ENCODE results near the gene ADAMTS12. TPM values are rescaled to one million over a fixed set of nuclear protein-coding genes. Genes with fewer than 3 reads are reported as not detected.
A peak's percentile ranks its signal among the peaks of the same experiment; 100 is the strongest.

The ADAMTS12 gene
- total and polyA plus RNA-seq, 9 of the 15 experiments (the other 6 are each of a cell fraction or from before 2014, with no cell fraction given) = 0.11 TPM; not detected in 8

DNA sequence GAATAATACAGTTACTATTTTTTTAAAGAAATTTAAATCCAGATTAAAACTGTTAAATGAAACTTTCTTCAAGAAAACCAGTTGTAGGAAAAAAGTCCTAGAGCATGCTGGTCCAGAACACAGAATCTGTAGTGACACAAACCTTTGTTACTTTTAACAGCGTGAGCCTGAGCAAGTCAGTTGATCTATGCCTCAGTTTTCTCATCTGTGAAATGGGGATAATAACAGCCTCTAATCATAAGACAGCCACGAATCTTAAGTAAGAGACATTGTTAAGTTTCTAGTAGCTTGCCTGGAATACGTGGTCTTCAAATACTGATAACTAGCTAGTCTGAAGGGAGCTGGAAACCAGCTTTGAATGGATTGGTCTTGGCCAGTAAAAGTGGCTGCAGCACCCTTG lies 158.6 kb downstream of the ADAMTS12 start:
- in situ Hi-C loops (cut with MboI) = no loop called here
- BruUV-seq (replicated peaks) = no TSS peak
- FAIRE-seq = no peak
- no peaks in the 10 kb centered on the region for H3K27me3 ChIP-seq (ENCODE audit: control insufficient read depth in 2 of 2, insufficient read depth in 2 of 2, low read length in 2 of 2)
- no peak overlapping the region for H3K27ac ChIP-seq (ENCODE audit: extremely low read depth, low read depth, low read length)
- no peak for DNase-seq (ENCODE audit: extremely low read depth in 1 of 4, low spot score in 3 of 4)
- TF ChIP-seq XRCC5 (IDR thresholded peaks at IDR 0.05; ENCODE audit: low read depth, low read length) (no peak), RBM25 (IDR thresholded peaks at IDR 0.05; ENCODE audit: low read depth, low read length, severe bottlenecking) (peak; percentile 87)
- ChIA-PET CTCF (ENCODE audit: low intra/inter-chr PET ratio) (no interaction called here), POLR2A (no interaction called here)
- H3K9me3 ChIP-seq (replicated peaks; ENCODE audit: control insufficient read depth, insufficient read depth, low read depth, low read length) = no peaks in the 10 kb centered on the region
- no peak overlapping the region for H3K4me2 ChIP-seq (ENCODE audit: insufficient read depth, low read length)
- H2AFZ ChIP-seq (ENCODE audit: low read depth, low read length) = no peak overlapping the region
- 0% methylated on average over 3 of the region's 3 CpGs for WGBS (ENCODE audit: insufficient coverage, low coverage, missing lambda C conversion rate)
- H3K36me3 ChIP-seq (ENCODE audit: control insufficient read depth, insufficient read depth, low read length) = no peaks in the 10 kb centered on the region
- no peaks in the 10 kb centered on the region for H4K20me1 ChIP-seq (replicated peaks; ENCODE audit: control insufficient read depth, insufficient read depth, low read length)
- no peaks in the 10 kb centered on the region for H3K4me1 ChIP-seq (replicated peaks in 1 of 2; ENCODE audit: control insufficient read depth in 2 of 2, insufficient read depth in 2 of 2, low read length in 2 of 2)
- no peaks in the 10 kb centered on the region for H3K79me2 ChIP-seq (ENCODE audit: control insufficient read depth, insufficient read depth, low read length)
- H3K4me3 ChIP-seq = no peak overlapping the region
- H3K9ac ChIP-seq (ENCODE audit: insufficient read depth in 1 of 2, low read depth in 2 of 2, low read length in 2 of 2) = no peak overlapping the region
- ATAC-seq = no peak
- H3K9me1 ChIP-seq (ENCODE audit: control insufficient read depth, insufficient read depth, low read length) = no peaks in the 10 kb centered on the region
- intact Hi-C loops (cut with micrococcal nuclease) = no loop called here

DNA sequence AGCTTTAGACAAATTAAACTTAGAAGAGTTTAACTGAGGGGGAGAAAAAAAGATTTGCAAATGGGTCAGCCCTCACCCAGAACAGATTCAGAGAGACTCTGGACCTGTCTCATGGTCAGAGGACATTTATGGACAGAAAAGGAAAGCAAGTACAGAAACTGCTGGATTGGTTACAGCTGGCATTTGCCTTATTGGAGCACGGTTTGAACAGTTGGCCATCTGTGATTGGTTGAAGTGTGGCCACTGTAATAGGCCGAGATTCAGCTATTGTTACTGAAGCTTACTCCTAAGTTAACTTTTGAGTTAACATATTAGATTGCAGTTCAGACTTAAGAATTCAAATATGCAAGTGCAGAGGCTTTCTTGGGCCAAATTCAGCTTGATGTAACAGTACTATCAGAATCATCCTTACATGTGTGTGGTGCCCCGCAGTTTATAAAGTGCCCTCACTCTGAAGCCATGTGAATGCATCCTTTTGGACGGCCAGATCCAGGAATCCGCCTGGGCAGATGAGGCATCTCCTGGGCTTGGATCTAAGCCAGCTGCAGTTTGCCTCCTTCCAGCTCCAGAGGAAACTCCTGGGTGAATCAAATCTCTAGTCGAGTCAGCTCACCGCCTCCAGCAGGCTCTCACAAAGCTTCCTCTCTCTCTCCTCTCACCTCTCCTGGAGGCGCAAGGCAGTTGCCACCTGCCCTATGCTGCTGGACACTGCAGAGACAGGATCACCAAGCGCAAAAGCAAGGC lies 165.2 kb downstream of the ADAMTS12 start:
- intact Hi-C loops (cut with micrococcal nuclease) = no loop called here
- DNase-seq (ENCODE audit: extremely low read depth in 1 of 4, low spot score in 3 of 4) (no peak), ATAC-seq (no peak), FAIRE-seq (no peak)
- H4K20me1 ChIP-seq (replicated peaks; ENCODE audit: control insufficient read depth, insufficient read depth, low read length) = no peaks in the 10 kb centered on the region
- ChIA-PET POLR2A (no interaction called here), CTCF (ENCODE audit: low intra/inter-chr PET ratio) (no interaction called here)
- H3K4me3 ChIP-seq = no peak overlapping the region
- 0% methylated on average over 9 of the region's 9 CpGs for WGBS (ENCODE audit: insufficient coverage, low coverage, missing lambda C conversion rate)
- peaks cover 4 to 18% of the 10 kb centered on the region in 2 experiments; a peak in 3 of 5 replicates for H3K27me3 ChIP-seq (ENCODE audit: control insufficient read depth in 2 of 2, insufficient read depth in 2 of 2, low read length in 2 of 2)
- no peak overlapping the region for H2AFZ ChIP-seq (ENCODE audit: low read depth, low read length)
- no peaks in the 10 kb centered on the region for H3K36me3 ChIP-seq (ENCODE audit: control insufficient read depth, insufficient read depth, low read length)
- BruUV-seq (replicated peaks) = no TSS peak
- in situ Hi-C loops (cut with MboI) = no loop called here
- no peaks in the 10 kb centered on the region for H3K9me1 ChIP-seq (ENCODE audit: control insufficient read depth, insufficient read depth, low read length)
- no peaks in the 10 kb centered on the region for H3K4me1 ChIP-seq (replicated peaks in 1 of 2; ENCODE audit: control insufficient read depth in 2 of 2, insufficient read depth in 2 of 2, low read length in 2 of 2)
- H3K79me2 ChIP-seq (ENCODE audit: control insufficient read depth, insufficient read depth, low read length) = no peaks in the 10 kb centered on the region
- no peak overlapping the region for H3K27ac ChIP-seq (ENCODE audit: extremely low read depth, low read depth, low read length)
- H3K9ac ChIP-seq (ENCODE audit: insufficient read depth in 1 of 2, low read depth in 2 of 2, low read length in 2 of 2) = no peak overlapping the region
- no peak overlapping the region for H3K4me2 ChIP-seq (ENCODE audit: insufficient read depth, low read length)
- no peaks in the 10 kb centered on the region for H3K9me3 ChIP-seq (replicated peaks; ENCODE audit: control insufficient read depth, insufficient read depth, low read depth, low read length)
- TF ChIP-seq ZSCAN29 (IDR thresholded peaks at IDR 0.05) (no peak), CBFA2T3 (IDR thresholded peaks at IDR 0.05) (no peak)
- TF ChIP-seq, protein P1, sequence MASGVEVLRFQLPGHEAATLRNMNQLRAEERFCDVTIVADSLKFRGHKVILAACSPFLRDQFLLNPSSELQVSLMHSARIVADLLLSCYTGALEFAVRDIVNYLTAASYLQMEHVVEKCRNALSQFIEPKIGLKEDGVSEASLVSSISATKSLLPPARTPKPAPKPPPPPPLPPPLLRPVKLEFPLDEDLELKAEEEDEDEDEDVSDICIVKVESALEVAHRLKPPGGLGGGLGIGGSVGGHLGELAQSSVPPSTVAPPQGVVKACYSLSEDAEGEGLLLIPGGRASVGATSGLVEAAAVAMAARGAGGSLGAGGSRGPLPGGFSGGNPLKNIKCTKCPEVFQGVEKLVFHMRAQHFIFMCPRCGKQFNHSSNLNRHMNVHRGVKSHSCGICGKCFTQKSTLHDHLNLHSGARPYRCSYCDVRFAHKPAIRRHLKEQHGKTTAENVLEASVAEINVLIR (CRISPR knock-in tag; IDR thresholded peaks at IDR 0.05) = no peak
- TF ChIP-seq, protein P2, sequence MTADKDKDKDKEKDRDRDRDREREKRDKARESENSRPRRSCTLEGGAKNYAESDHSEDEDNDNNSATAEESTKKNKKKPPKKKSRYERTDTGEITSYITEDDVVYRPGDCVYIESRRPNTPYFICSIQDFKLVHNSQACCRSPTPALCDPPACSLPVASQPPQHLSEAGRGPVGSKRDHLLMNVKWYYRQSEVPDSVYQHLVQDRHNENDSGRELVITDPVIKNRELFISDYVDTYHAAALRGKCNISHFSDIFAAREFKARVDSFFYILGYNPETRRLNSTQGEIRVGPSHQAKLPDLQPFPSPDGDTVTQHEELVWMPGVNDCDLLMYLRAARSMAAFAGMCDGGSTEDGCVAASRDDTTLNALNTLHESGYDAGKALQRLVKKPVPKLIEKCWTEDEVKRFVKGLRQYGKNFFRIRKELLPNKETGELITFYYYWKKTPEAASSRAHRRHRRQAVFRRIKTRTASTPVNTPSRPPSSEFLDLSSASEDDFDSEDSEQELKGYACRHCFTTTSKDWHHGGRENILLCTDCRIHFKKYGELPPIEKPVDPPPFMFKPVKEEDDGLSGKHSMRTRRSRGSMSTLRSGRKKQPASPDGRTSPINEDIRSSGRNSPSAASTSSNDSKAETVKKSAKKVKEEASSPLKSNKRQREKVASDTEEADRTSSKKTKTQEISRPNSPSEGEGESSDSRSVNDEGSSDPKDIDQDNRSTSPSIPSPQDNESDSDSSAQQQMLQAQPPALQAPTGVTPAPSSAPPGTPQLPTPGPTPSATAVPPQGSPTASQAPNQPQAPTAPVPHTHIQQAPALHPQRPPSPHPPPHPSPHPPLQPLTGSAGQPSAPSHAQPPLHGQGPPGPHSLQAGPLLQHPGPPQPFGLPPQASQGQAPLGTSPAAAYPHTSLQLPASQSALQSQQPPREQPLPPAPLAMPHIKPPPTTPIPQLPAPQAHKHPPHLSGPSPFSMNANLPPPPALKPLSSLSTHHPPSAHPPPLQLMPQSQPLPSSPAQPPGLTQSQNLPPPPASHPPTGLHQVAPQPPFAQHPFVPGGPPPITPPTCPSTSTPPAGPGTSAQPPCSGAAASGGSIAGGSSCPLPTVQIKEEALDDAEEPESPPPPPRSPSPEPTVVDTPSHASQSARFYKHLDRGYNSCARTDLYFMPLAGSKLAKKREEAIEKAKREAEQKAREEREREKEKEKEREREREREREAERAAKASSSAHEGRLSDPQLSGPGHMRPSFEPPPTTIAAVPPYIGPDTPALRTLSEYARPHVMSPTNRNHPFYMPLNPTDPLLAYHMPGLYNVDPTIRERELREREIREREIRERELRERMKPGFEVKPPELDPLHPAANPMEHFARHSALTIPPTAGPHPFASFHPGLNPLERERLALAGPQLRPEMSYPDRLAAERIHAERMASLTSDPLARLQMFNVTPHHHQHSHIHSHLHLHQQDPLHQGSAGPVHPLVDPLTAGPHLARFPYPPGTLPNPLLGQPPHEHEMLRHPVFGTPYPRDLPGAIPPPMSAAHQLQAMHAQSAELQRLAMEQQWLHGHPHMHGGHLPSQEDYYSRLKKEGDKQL (CRISPR knock-in tag; IDR thresholded peaks at IDR 0.05; ENCODE audit: borderline replicate concordance) = no peak
- TF ChIP-seq, protein P3, sequence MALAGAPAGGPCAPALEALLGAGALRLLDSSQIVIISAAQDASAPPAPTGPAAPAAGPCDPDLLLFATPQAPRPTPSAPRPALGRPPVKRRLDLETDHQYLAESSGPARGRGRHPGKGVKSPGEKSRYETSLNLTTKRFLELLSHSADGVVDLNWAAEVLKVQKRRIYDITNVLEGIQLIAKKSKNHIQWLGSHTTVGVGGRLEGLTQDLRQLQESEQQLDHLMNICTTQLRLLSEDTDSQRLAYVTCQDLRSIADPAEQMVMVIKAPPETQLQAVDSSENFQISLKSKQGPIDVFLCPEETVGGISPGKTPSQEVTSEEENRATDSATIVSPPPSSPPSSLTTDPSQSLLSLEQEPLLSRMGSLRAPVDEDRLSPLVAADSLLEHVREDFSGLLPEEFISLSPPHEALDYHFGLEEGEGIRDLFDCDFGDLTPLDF (CRISPR knock-in tag; IDR thresholded peaks at IDR 0.05) = no peak
